HEK293T (cell line): ENCODE measurements around the gene KRTAP10-10.
A peak's percentile ranks its signal among the peaks of the same experiment; 100 is the strongest.

Source experiments
- BHLHE40 ChIP-seq: fragments of 450-650 bp; IDR thresholded peaks from 2 replicates; pipeline ENCODE4 v1.6.1; 2016; ENCODE audit warnings: mild to moderate bottlenecking, moderate library complexity, borderline replicate concordance
- FOXK2 ChIP-seq: fragments of 450-650 bp; IDR thresholded peaks from 2 replicates; pipeline ENCODE4 v1.6.1; 2016; ENCODE audit warnings: mild to moderate bottlenecking
- L3MBTL2 ChIP-seq: fragments of 450-650 bp; conservative IDR thresholded peaks from 2 replicates; pipeline ENCODE4 v1.6.1; 2016; ENCODE audit warnings: mild to moderate bottlenecking
- SP1 ChIP-seq: fragments of 450-650 bp; IDR thresholded peaks from 2 replicates; pipeline ENCODE4 v1.6.1; 2017
- SUZ12 ChIP-seq: fragments of 450-650 bp; IDR thresholded peaks from 2 replicates; pipeline ENCODE4 v1.6.1; 2016; ENCODE audit warnings: mild to moderate bottlenecking
- ZNF384 ChIP-seq: fragments of 450-650 bp; IDR thresholded peaks from 2 replicates; pipeline ENCODE4 v1.6.1; 2016

DNA sequence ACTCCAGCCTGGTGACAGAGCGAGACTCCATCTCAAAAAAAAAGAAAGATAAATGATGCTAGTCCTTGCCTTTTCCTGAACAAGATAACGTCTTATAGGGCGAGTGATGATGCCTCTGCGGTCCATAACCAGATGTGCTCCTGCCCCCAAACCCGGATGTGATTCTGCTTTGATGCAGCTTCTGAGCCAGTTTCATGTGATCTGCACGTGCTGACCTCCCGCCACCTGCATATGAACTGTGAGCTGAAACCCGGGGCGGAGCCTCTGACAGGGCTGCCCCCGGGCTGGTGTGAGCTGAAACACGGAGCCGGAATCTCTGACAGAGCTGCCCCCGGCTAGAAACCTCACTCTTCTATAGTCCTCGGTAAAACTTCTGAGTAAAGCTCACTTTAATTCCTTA is 16.0 kb downstream of the KRTAP10-10 start:
- TF ChIP-seq SP1, result no peak
- TF ChIP-seq ZNF384, result no peak
- TF ChIP-seq SUZ12, result no peak
- no peak for TF ChIP-seq FOXK2
- TF ChIP-seq L3MBTL2, result peak; percentile 47
- no peak for TF ChIP-seq BHLHE40
